AG09319 (cell line): Measurements from ENCODE around the gene APLP2.
"Not testable (repeated sequence)": the region's sequence is repeated elsewhere in the genome, so short reads cannot be mapped to it uniquely, and the experiment has no call there.

Experiments
- DNase-seq: peaks from one replicate; pipeline ENCODE4 v3.0.0-alpha.2; 2010; ENCODE audit warnings: low read depth; ENCODE audit errors: extremely low read depth
- TF ChIP-seq, protein P1 (sequence below): IDR thresholded peaks from 2 replicates; pipeline ENCODE4 v1.5.1; 2011; ENCODE audit warnings: low read depth, mild to moderate bottlenecking, inconsistent platforms, low read length, moderate library complexity

APLP2 gene

DNA sequence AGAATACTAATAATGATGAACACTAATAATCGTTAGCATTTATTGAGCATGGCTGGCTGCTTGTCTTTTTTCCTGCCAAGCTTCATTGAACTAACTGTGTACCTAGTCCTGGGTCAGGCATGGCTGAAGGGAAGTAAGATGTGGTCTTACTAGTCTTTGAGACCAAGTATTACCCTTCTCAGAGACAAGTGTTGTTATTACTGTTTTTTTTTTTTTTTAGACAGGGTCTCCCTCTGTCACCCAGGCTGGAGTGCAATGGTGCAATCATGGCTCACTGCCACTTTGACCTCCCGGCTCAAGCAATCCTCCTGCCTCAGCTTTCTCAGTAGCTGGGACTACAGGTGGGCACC is 94.5 kb downstream of the APLP2 start:
- DNase-seq = no peak
- TF ChIP-seq, protein P1, sequence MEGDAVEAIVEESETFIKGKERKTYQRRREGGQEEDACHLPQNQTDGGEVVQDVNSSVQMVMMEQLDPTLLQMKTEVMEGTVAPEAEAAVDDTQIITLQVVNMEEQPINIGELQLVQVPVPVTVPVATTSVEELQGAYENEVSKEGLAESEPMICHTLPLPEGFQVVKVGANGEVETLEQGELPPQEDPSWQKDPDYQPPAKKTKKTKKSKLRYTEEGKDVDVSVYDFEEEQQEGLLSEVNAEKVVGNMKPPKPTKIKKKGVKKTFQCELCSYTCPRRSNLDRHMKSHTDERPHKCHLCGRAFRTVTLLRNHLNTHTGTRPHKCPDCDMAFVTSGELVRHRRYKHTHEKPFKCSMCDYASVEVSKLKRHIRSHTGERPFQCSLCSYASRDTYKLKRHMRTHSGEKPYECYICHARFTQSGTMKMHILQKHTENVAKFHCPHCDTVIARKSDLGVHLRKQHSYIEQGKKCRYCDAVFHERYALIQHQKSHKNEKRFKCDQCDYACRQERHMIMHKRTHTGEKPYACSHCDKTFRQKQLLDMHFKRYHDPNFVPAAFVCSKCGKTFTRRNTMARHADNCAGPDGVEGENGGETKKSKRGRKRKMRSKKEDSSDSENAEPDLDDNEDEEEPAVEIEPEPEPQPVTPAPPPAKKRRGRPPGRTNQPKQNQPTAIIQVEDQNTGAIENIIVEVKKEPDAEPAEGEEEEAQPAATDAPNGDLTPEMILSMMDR = no peak

DNA sequence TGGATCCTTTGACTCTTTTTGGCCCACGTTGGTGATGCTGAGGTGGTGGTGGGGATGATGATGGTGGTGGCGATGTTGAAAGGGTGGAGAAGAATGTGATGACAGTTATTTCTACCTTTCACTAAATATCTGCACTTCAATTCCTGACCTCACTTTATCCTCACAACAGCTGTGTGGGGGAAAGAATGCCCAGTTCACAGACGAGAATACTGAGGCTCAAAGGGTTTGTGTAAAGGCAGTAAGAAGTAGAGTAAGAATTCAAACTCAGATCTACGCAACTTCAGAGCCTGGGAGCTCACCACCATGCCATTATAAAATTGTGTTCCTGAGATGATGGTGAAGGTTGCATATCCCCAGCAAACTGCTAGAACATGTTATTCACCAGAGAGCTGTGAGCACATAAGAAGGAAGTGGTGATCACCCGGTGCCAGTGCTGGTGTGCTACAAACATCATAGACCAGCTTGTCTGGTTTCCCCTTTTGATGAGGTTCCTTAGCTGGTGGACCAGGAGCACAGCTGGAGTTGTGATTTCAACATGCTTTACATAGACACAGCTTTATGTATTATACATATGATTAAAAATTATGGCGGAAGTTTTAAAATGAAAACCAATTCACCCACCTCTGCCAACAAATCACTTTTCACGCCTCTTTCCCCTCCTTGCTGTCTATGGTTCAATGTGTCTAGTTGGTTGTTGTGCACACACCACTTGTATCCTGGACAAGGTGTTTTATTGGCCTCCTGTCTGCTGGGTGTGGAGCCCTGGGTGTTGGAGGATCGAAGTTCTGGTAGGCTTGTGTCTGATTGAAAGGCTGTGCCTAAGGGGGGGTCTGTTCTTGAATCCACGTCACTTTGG is 96.1 kb downstream of the APLP2 start:
- DNase-seq = no peak
- TF ChIP-seq, protein P1 = no peak

DNA sequence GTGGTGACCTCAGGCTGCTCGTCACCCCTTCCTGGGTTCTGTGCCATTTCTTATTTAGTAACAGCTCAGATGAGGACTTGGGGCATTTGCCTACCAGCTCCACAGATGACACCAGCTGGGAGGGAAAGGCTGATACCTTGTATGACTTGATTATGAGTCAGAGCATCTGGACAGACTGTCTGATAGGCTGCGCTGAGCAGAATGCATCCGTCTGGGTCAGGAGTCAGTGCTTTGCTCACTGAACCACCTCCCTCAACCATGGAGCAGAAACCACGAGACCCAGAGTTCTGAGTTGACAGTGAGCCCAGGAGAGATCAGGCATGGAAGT is 96.7 kb downstream of the APLP2 start:
- TF ChIP-seq, protein P1 = no peak
- peak; percentile 58 for DNase-seq

DNA sequence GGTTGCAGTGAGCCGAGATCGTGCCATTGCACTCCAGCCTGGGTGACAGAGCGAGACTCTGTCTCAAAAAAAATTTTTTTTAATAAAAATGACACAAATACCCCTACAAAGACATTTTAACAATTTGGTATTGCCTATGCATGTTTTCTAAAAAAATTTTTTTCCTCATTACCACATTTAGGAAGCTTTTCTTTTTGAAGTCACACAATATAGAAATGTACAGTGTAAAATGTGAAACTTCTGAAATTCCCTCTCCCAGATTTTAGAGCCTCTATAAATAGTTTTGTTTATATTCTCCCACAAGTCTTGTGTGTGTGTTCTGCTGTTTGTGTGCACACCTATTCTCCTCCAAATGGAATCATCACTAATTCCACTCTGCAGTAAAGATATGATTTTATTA is 97.5 kb downstream of the APLP2 start:
- TF ChIP-seq, protein P1 = no peak
- DNase-seq = no peak

DNA sequence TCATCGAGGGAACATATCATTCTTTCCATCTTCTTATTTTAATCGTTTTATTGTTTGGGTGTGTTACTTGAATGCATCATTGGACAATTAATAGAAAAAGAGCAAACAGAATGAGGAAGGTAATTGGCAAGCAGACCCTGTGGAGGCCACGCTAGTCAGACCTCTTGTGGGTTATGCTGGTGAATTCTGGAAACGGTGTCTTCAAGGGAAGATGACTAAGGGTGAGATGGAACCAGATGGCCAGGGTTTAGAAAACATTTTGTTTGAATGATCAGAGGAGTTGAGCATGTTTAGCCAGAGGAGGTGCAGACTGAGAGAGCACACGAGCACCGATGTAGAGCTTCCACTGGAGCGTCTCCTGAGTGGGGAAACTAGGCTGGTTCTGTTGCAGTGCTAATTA is 98.4 kb downstream of the APLP2 start:
- DNase-seq = no peak
- TF ChIP-seq, protein P1 = no peak

DNA sequence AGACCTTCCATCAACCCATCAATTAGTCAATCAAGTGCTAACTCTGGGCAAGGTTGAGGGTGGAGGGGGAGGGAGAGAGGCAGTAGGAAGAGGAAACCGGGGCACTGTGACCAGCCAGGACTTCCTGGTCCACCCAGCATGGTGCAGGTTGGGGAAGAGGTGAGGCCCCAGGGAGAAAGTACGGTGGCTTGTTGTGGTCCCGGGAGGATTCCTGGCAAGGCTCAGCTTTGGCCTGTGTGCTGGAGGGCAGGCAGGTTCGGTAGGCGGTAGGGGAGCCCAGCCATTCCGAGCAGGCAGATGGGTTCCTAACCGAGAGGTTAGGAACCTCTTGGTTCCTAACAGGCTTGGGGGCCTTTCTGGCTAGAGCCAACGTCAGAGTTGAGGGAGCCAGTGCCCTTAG is 100.7 kb downstream of the APLP2 start:
- DNase-seq = no peak
- TF ChIP-seq, protein P1 = no peak

DNA sequence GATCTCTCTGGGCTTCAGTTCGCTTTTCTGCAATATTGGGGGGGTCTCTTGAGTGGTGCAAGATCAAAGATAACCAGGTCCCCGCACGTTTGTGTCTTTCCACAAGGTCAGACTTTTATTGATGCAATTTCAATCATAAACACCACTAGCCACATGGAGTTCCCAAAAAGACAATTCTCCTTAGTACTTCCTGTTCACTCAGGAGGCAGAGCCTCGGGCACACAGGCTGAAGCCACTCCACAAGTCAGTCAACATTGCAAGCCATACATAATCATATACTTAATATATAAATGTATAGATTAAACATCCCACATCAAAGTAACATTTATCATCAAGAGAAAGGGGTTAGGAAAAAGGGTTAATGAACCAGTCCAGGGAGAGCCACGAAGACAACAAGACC is 101.8 kb downstream of the APLP2 start:
- TF ChIP-seq, protein P1 = no peak
- no peak for DNase-seq

DNA sequence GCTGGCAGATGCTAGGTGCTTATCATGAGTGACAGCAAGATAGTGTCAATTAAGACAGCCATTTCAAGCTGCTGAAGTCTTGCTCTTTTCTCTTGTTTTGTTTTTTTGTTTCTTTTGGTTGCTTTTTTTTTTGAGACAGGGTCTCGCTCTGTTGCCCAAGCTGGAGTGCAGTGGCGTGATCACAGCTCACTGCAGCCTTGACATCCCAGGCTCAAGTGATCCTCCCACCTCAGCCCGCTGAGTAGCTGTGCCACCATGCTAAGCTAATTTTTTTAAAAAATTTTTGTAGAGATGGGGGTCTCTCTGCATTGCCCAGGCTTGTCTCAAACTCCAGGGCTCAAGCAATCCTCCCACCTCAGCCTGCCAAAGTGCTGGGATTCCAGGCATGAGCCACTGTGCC is 102.3 kb downstream of the APLP2 start:
- not testable (repeated sequence) for DNase-seq
